K562 (cell line): Measurements from ENCODE around the gene PACSIN1. TPM values are rescaled to one million over a fixed set of nuclear protein-coding genes. Genes with fewer than 3 reads are reported as not detected.

Experiments used
- ARID3B ChIP-seq: fragments of 250-450 bp; sonication (Bioruptor Pico); IDR thresholded peaks from 2 replicates; pipeline ENCODE4 v1.4.0; 2020; ENCODE audit warnings: borderline replicate concordance
- E2F3 ChIP-seq: fragments of 250-450 bp; sonication (Bioruptor Pico); IDR thresholded peaks from 2 replicates; pipeline ENCODE4 v1.4.0; 2020; ENCODE audit warnings: mild to moderate bottlenecking
- HDAC8 ChIP-seq: fragments of 450-650 bp; IDR thresholded peaks from 2 replicates; pipeline ENCODE4 v1.6.1; 2016; ENCODE audit warnings: mild to moderate bottlenecking, missing genetic modification characterization, moderate library complexity, missing compliant biosample characterization
- HMG20B ChIP-seq: fragments of 250-450 bp; sonication (Bioruptor Pico); IDR thresholded peaks from 2 replicates; pipeline ENCODE4 v1.5.0; 2021; ENCODE audit warnings: mild to moderate bottlenecking
- KDM4B ChIP-seq, 2 experiments: fragments of 450-650 bp in 1 of 2; sonication (generic) in 1 of 2; IDR thresholded peaks; 2 replicates each; pipeline ENCODE4 v1.6.1; 2016 to 2017; ENCODE audit warnings: borderline replicate concordance in 2 of 2, antibody characterized with exemption in 1 of 2, low read depth in 1 of 2, mild to moderate bottlenecking in 1 of 2
- MNT ChIP-seq, 2 experiments: fragments of 450-650 bp; conservative IDR thresholded peaks; 2 replicates each; pipeline ENCODE4 v1.6.1; 2017; ENCODE audit warnings: mild to moderate bottlenecking in 2 of 2, moderate library complexity in 2 of 2
- PATZ1 ChIP-seq: fragments of 250-450 bp; sonication (Bioruptor Pico); IDR thresholded peaks from 2 replicates; pipeline ENCODE4 v1.5.0; 2020; ENCODE audit warnings: mild to moderate bottlenecking, borderline replicate concordance
- RBM25 ChIP-seq: fragments of 200-400 bp; formaldehyde crosslinking; IDR thresholded peaks from 2 replicates; pipeline ENCODE4 v1.6.1; 2018; ENCODE audit warnings: low read length, low read depth, moderate library complexity; ENCODE audit not compliant: severe bottlenecking
- SMAD1 ChIP-seq: fragments of 150-350 bp; IDR thresholded peaks from 2 replicates; pipeline ENCODE4 v1.6.1; 2014; ENCODE audit warnings: low read length, low read depth; ENCODE audit not compliant: partially characterized antibody
- SMAD4 ChIP-seq: fragments of 250-450 bp; sonication (Bioruptor Pico); conservative IDR thresholded peaks from 2 replicates; pipeline ENCODE4 v1.8.0; 2021; ENCODE audit warnings: inconsistent platforms, mild to moderate bottlenecking, moderate library complexity
- SRF ChIP-seq, 2 experiments: fragments of 250-450, 450-650 bp in 1 of 2; sonication (Bioruptor Pico) in 1 of 2; sonication (generic) in 1 of 2; formaldehyde crosslinking; IDR thresholded peaks; 2 replicates each; pipeline versions ENCODE4 v1.5.0 to v1.5.1; 2020 to 2022; ENCODE audit warnings: mild to moderate bottlenecking in 1 of 2, missing genetic modification reagents in 1 of 2
- THAP12 ChIP-seq: fragments of 250-450 bp; sonication (Bioruptor Pico); IDR thresholded peaks from 2 replicates; pipeline ENCODE4 v1.9.0; 2021; ENCODE audit warnings: mild to moderate bottlenecking, inconsistent platforms
- YY1 ChIP-seq, 3 experiments: IDR thresholded peaks; 2 replicates each; pipeline ENCODE4 v1.6.1; 2011; ENCODE audit warnings: low read length in 2 of 3, mild to moderate bottlenecking in 2 of 3, moderate library complexity in 2 of 3, borderline replicate concordance in 1 of 3, control low read depth in 1 of 3, low read depth in 1 of 3; ENCODE audit not compliant: insufficient read depth in 3 of 3, insufficient replicate concordance in 2 of 3, control insufficient read depth in 1 of 3, insufficient read length in 1 of 3; ENCODE audit errors: extremely low read depth in 1 of 3
- ZNF24 ChIP-seq: fragments of 450-650 bp; IDR thresholded peaks from 2 replicates; pipeline ENCODE4 v1.6.1; 2016
- ZNF324 ChIP-seq: fragments of 250-450 bp; sonication (Bioruptor Pico); IDR thresholded peaks from 2 replicates; pipeline ENCODE4 v1.4.0; 2020; ENCODE audit warnings: mild to moderate bottlenecking
- ZNF740 ChIP-seq, 3 experiments: fragments of 200-800 bp in 1 of 3; sonication (Bioruptor generic) in 1 of 3; sonication (generic) in 1 of 3; formaldehyde crosslinking in 1 of 3; IDR thresholded peaks; 2 replicates each; pipeline versions ENCODE4 v1.6.1 to v1.8.0; 2016 to 2022; ENCODE audit warnings: mild to moderate bottlenecking in 2 of 3, missing compliant biosample characterization in 2 of 3, missing genetic modification characterization in 2 of 3, missing genetic modification reagents in 1 of 3
- polyA plus RNA-seq, 8 experiments: library from polyadenylated mRNA; depleted of rRNA in 4 of 8; stranded (reverse) in 5 of 8; unstranded in 3 of 8; fragments of >200 nt; fragmentation: Nextera tagmentation in 2 of 8; fragmentation: Illumina TruSeq in 1 of 8; extraction: Ambion mirVana in 2 of 8; extraction: Trizol in 1 of 8; gene quantifications; 2 replicates each; pipeline versions ENCODE4 v1.2.1 to v1.2.3, GENCODE V29; 2011 to 2014; ENCODE audit warnings: inconsistent platforms in 1 of 8, missing spikeins in 1 of 8
- total RNA-seq, 7 experiments: library from RNA; depleted of rRNA in 6 of 7; stranded (reverse); fragments of >200 nt in 6 of 7; fragmentation: Illumina TruSeq in 2 of 7; extraction: Trizol in 2 of 7; gene quantifications; 2 replicates each; pipeline versions ENCODE4 v1.2.1 to v1.2.3, GENCODE V29; 2011 to 2021; ENCODE audit warnings: low replicate concordance in 1 of 7

Gene PACSIN1
- total and polyA plus RNA-seq, 9 of the 15 experiments (the other 6 are each of a cell fraction or from before 2014, with no cell fraction given), result 0.01 to 1.7 (median 0.45) TPM

GRCh38 chr6:34526992-34527728 lies 61.3 kb downstream of the PACSIN1 start (continued):
- TF ChIP-seq THAP12 (no peak), RBM25 (no peak), HDAC8 (tag) (no peak), SMAD1 (no peak), SRF (CRISPR knock-in tag; IDR thresholded peaks at IDR 0.05) (peak in 1 of 2 experiments; percentile 50; a peak in 1 of 4 replicates), E2F3 (0 out of 2 replicates have a peak, but pooled peaks have one; percentile 10), ZNF24 (no peak), ZNF324 (CRISPR knock-in tag) (no peak), YY1 (IDR thresholded peaks at IDR 0.05; ENCODE audit: borderline replicate concordance in 1 of 3, control insufficient read depth in 1 of 3, extremely low read depth in 1 of 3, insufficient read depth in 3 of 3, insufficient read length in 1 of 3, insufficient replicate concordance in 2 of 3, low read depth in 1 of 3, low read length in 2 of 3) (peak in 2 of 3 experiments; percentile 39 to 66), MNT (conservative IDR thresholded peaks at IDR 0.05) (no peak), SMAD4 (CRISPR knock-in tag) (no peak; the same call in 1 of the 2 replicates), HMG20B (no peak), ZNF740 (CRISPR knock-in tag; IDR thresholded peaks at IDR 0.05) (peak; percentile 53; the same call in 1 of the 2 replicates), ZNF740 (tag; IDR thresholded peaks at IDR 0.05) (no peak), PATZ1 (CRISPR knock-in tag) (no peak), KDM4B (IDR thresholded peaks at IDR 0.05; ENCODE audit: borderline replicate concordance in 2 of 2, low read depth in 1 of 2) (0 out of 4 replicates have a peak, but pooled peaks of 1 of the 2 experiments have one; percentile 72), ARID3B (no peak)
